Breast epithelium (tissue), 3 donors: Measurements from ENCODE around the gene EPS8.
A peak's percentile ranks its signal among the peaks of the same experiment; 100 is the strongest.

ENCODE experiments used
- POLR2A ChIP-seq: fragments of 450-650 bp; IDR thresholded peaks from one replicate; pipeline ENCODE4 v1.6.1; 2016; ENCODE audit warnings: antibody characterized with exemption, mild to moderate bottlenecking, moderate library complexity
- TF ChIP-seq, protein P1 (sequence below), 3 donors: fragments of 450-650 bp; IDR thresholded peaks; one replicate each; pipeline ENCODE4 v1.5.1; 2016 to 2017; ENCODE audit warnings: antibody characterized with exemption in 3 of 3, mild to moderate bottlenecking in 3 of 3, moderate library complexity in 3 of 3

DNA sequence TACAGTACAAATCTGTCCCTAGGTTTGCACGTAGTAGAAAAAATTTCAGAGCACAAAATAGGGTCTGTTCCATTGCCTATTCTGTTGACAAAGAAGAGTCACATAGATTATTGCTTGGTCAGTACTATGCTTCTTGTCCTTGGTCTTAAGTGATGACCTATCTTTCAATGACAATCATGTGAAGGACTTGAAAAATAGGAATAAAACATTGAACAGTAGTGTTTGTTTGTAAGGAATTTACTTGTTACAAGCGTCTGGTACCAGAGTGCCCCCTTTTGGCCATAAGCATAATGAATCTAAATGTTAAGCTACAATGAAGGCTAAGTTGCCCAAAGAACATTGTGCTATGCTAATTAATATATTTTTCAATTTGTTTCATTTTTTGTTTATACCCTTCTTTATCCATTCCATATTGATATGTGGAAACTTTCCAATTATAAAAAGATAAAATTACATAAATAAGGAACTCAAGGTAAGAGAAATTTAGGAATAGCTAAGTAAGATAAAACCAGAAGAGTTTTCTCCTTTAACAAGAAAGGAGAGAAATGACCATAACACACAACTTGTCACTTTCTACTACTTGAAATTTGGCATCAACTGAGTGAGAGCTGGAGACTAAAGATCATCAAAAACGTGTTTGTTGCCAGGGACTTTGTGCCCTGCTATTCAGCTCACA, 204.7 kb downstream of the EPS8 start:
- no peak for TF ChIP-seq POLR2A
- TF ChIP-seq, protein P1, sequence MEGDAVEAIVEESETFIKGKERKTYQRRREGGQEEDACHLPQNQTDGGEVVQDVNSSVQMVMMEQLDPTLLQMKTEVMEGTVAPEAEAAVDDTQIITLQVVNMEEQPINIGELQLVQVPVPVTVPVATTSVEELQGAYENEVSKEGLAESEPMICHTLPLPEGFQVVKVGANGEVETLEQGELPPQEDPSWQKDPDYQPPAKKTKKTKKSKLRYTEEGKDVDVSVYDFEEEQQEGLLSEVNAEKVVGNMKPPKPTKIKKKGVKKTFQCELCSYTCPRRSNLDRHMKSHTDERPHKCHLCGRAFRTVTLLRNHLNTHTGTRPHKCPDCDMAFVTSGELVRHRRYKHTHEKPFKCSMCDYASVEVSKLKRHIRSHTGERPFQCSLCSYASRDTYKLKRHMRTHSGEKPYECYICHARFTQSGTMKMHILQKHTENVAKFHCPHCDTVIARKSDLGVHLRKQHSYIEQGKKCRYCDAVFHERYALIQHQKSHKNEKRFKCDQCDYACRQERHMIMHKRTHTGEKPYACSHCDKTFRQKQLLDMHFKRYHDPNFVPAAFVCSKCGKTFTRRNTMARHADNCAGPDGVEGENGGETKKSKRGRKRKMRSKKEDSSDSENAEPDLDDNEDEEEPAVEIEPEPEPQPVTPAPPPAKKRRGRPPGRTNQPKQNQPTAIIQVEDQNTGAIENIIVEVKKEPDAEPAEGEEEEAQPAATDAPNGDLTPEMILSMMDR (IDR thresholded peaks at IDR 0.05): peak in 2 of 3 donors; percentile 11 to 50
